ENCODE measurements around the gene UBA3.

DNA sequence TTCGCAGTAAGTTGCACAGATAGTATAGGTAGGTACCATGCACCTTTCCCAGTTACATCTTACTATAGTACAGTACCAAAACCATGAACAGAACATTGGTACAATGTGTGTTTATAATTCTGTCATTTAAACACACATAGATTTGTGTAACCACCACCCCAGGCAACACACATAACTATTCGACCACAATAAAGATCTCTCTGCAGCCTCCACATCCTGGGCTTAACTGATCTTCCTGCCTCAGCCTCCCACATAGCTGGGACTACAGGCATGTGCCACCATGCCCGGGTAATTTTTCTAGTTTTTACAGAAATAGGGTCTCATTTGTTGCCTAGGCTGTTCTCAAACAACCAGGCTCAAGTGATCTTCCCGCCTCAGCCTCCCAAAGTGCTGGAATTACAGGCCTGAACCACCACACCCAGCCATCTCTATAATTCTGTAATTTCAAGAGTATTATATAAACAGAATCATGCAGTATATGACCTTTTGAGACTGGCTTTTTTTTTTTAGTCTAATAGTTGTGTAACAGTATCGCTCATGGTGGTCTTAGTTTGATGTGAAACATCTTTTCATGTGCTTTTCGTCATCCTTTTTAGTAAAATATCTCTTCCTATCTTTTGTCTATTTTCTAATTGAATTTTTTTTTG, 14.7 kb downstream of the UBA3 start:
- TF ChIP-seq CTCF (conservative IDR thresholded peaks at IDR 0.05 in 1 of 2, IDR thresholded peaks at IDR 0.05 in 1 of 2; ENCODE audit: extremely low read depth in 1 of 2, insufficient read depth in 1 of 2, low read depth in 1 of 2, low read length in 2 of 2) (no peak), EZH2 (IDR thresholded peaks at IDR 0.05; ENCODE audit: borderline replicate concordance, low read length) (no peak)

Data from mammary epithelial cell (primary cell).